ENCODE results near the gene ALKBH5. TPM values are rescaled to one million over a fixed set of nuclear protein-coding genes. Genes with fewer than 3 reads are reported as not detected.
A peak's percentile ranks its signal among the peaks of the same experiment; 100 is the strongest.

ALKBH5 gene
- total and polyA plus RNA-seq, 8 donors: 53.6 to 99.6 (median 63.1) TPM

DNA sequence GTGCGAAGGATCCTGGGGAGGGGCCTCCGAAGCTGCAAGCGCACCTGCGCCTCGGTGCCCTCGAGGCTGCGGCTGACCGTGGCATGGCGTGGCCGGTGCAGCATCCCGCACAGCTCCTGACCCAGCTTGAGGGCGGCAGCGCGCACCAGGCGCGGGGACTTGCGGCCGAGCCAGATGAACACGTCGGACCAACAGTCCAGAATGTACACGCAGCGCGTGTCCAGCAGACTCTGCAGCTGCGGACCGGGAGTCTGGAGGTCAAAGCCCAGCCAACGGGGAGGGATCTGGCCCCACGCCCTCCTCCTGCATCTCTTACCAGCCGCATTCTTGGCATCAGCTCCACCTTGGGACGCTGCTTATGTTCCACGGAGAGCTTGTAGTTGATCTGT is 64.0 kb downstream of the ALKBH5 start:
- ATAC-seq (peak; percentile 1), DNase-seq (no peak)
- Histone ChIP-seq H3K27ac (peak overlapping the region in 1 of 2 donors; percentile 33), H3K27me3 (no peaks in the 10 kb centered on the region), H3K9me3 (no peaks in the 10 kb centered on the region), H3K4me1 (peaks cover 0 to 17% of the 10 kb centered on the region in 2 donors), H3K36me3 (peaks cover 0 to 97% of the 10 kb centered on the region in 2 donors), H3K4me3 (no peak overlapping the region)
- intact Hi-C loops (cut with DNase I): no loop called here
- TF ChIP-seq, protein P1, sequence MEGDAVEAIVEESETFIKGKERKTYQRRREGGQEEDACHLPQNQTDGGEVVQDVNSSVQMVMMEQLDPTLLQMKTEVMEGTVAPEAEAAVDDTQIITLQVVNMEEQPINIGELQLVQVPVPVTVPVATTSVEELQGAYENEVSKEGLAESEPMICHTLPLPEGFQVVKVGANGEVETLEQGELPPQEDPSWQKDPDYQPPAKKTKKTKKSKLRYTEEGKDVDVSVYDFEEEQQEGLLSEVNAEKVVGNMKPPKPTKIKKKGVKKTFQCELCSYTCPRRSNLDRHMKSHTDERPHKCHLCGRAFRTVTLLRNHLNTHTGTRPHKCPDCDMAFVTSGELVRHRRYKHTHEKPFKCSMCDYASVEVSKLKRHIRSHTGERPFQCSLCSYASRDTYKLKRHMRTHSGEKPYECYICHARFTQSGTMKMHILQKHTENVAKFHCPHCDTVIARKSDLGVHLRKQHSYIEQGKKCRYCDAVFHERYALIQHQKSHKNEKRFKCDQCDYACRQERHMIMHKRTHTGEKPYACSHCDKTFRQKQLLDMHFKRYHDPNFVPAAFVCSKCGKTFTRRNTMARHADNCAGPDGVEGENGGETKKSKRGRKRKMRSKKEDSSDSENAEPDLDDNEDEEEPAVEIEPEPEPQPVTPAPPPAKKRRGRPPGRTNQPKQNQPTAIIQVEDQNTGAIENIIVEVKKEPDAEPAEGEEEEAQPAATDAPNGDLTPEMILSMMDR (IDR thresholded peaks at IDR 0.05): no peak

DNA sequence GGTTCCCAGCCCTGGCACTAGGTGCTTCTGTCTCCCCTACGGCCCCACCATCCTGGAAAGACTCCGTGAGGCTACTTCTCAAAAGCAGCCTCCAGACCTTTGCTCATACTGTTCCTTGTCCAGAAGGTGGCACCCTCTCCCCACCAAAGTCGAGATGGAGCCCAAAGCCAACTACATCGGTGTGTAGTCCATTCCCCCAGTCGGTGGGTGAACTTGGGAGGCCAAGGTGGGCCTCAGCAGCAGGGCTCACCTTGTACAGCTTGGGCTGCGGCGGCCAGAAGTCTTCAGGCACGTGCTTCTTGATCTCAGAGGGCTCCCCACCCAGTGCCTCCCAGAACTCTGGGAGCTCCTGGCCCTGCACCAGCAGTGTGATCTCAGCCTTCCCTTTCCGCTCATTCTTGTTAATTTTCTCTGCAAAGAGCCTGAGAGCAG is 64.7 kb downstream of the ALKBH5 start:
- intact Hi-C loops (cut with DNase I): no loop called here
- ATAC-seq (peak; percentile 71), DNase-seq (peak in 2 of 4 donors; percentile 59 to 73)
- Histone ChIP-seq H3K27ac (peak overlapping the region in 1 of 2 donors; percentile 33), H3K4me3 (no peak overlapping the region), H3K4me1 (peaks cover 0 to 17% of the 10 kb centered on the region in 2 donors), H3K9me3 (no peaks in the 10 kb centered on the region), H3K36me3 (peaks cover 0 to 100% of the 10 kb centered on the region in 2 donors), H3K27me3 (no peaks in the 10 kb centered on the region)
- TF ChIP-seq, protein P1 (IDR thresholded peaks at IDR 0.05): peak; percentile 35 to 67

DNA sequence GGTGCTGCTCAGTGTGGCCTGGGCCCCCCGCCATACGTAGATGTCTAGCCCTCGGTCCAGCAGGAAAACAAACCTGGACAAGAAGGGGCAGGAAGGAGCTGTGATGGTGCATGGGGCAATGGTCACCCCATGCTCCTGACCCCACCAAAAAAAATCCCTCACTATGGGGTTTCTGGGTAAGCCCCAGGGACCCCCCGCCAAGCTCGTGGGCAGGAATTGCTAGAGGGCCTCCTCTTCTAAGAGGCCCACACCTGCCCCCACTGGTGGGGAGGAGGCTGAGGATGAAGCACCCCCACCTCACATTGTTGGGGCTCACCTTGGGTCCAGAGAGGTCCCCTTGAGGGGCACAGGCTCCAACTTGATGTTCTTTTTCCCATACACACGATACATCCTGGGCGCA is 65.2 kb downstream of the ALKBH5 start:
- Histone ChIP-seq H3K27me3 (no peaks in the 10 kb centered on the region), H3K4me1 (peaks cover 0 to 17% of the 10 kb centered on the region in 2 donors), H3K36me3 (peaks cover 0 to 100% of the 10 kb centered on the region in 2 donors), H3K9me3 (no peaks in the 10 kb centered on the region), H3K27ac (peak overlapping the region in 1 of 2 donors; percentile 33), H3K4me3 (no peak overlapping the region)
- intact Hi-C loops (cut with DNase I): no loop called here
- DNase-seq (no peak), ATAC-seq (no peak)
- TF ChIP-seq, protein P1 (IDR thresholded peaks at IDR 0.05): no peak

DNA sequence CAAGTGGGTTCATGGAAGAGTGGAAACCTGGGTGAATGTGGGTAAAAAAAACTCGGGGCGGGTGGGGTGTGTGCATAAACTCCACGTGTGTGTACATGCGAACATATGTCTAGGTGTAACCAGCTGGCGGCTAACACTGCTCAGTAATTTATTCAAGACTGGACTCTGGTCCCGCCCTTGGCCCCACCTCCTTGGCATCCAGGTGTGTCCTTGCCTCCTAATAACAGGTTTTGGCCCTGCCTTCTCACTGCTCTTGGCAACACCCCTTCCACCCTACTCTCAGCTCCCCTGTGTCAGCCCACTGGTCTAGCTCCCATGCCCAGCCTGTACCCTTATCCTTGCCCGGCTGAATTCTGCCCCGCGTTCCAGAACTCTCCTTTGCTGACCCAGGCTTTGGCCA is 66.6 kb downstream of the ALKBH5 start:
- Histone ChIP-seq H3K4me3 (no peak overlapping the region), H3K4me1 (peaks cover 0 to 17% of the 10 kb centered on the region in 2 donors), H3K36me3 (peaks cover 0 to 100% of the 10 kb centered on the region in 2 donors), H3K9me3 (no peaks in the 10 kb centered on the region), H3K27me3 (no peaks in the 10 kb centered on the region), H3K27ac (no peak overlapping the region)
- DNase-seq (no peak), ATAC-seq (no peak)
- TF ChIP-seq, protein P1 (IDR thresholded peaks at IDR 0.05): no peak
- intact Hi-C loops (cut with DNase I): no loop called here

DNA sequence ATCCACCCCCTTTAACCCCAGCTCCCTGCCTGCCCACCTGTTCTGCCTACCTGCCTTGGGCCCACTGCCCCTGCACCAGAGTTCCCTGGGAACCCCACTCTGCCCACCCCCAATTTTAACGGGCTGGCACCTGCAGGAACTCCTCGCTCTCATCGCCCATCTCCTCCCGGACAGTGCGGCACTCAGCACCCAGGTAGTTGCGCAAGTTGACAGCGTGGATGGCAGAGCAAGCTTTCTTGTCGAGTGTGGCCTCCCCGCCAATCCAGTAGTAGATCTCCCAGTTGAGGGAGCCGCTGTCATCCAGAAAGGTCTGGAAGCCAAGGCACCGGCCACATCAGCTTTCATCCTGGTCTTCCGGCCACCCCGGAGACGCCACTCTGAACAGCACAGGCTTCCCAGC is 67.1 kb downstream of the ALKBH5 start:
- ATAC-seq: no peak
- TF ChIP-seq, protein P1 (IDR thresholded peaks at IDR 0.05): no peak
- Histone ChIP-seq H3K9me3 (no peaks in the 10 kb centered on the region), H3K4me3 (no peak overlapping the region), H3K36me3 (peaks cover 0 to 100% of the 10 kb centered on the region in 2 donors), H3K27ac (no peak overlapping the region), H3K27me3 (no peaks in the 10 kb centered on the region), H3K4me1 (peaks cover 0 to 17% of the 10 kb centered on the region in 2 donors)
- no peak for DNase-seq
- intact Hi-C loops (cut with DNase I): no loop called here
